ENCODE data around the gene FSTL4.

The FSTL4 gene

GRCh38 chr5:133290669-133291240 is 321.6 kb downstream of the FSTL4 start:
- Histone ChIP-seq H3K4me3 (ENCODE audit: severe bottlenecking) (no peak overlapping the region), H3K27ac (ENCODE audit: poor library complexity, severe bottlenecking) (peak overlapping the region; percentile 32), H3K9me3 (ENCODE audit: severe bottlenecking) (no peaks in the 10 kb centered on the region), H3K27me3 (ENCODE audit: insufficient read depth, poor library complexity, severe bottlenecking) (no peaks in the 10 kb centered on the region), H3K36me3 (ENCODE audit: low read depth) (no peaks in the 10 kb centered on the region), H3K4me1 (ENCODE audit: insufficient read depth, poor library complexity, severe bottlenecking) (peaks cover 39% of the 10 kb centered on the region)
- no peak for ATAC-seq (ENCODE audit: low read depth)
- TF ChIP-seq CTCF (IDR thresholded peaks at IDR 0.05; ENCODE audit: poor library complexity, severe bottlenecking), result no peak
- no peak for DNase-seq (ENCODE audit: low spot score)

GRCh38 chr5:133289686-133290367 is 322.5 kb downstream of the FSTL4 start:
- ATAC-seq (ENCODE audit: low read depth) (peak; percentile 84), DNase-seq (ENCODE audit: low spot score) (no peak)
- no peaks in the 10 kb centered on the region for H3K36me3 ChIP-seq (ENCODE audit: low read depth)
- peaks cover 46% of the 10 kb centered on the region for H3K4me1 ChIP-seq (ENCODE audit: insufficient read depth, poor library complexity, severe bottlenecking)
- H3K27ac ChIP-seq (ENCODE audit: poor library complexity, severe bottlenecking), result peak overlapping the region; percentile 32
- H3K27me3 ChIP-seq (ENCODE audit: insufficient read depth, poor library complexity, severe bottlenecking), result no peaks in the 10 kb centered on the region
- no peak overlapping the region for H3K4me3 ChIP-seq (ENCODE audit: severe bottlenecking)
- H3K9me3 ChIP-seq (ENCODE audit: severe bottlenecking), result no peaks in the 10 kb centered on the region
- TF ChIP-seq CTCF (IDR thresholded peaks at IDR 0.05; ENCODE audit: poor library complexity, severe bottlenecking), result peak; percentile 40

GRCh38 chr5:133287500-133287899 is 324.8 kb downstream of the FSTL4 start:
- H3K27me3 ChIP-seq (ENCODE audit: insufficient read depth, poor library complexity, severe bottlenecking), result no peaks in the 10 kb centered on the region
- peaks cover 42% of the 10 kb centered on the region for H3K4me1 ChIP-seq (ENCODE audit: insufficient read depth, poor library complexity, severe bottlenecking)
- H3K9me3 ChIP-seq (ENCODE audit: severe bottlenecking), result no peaks in the 10 kb centered on the region
- H3K36me3 ChIP-seq (ENCODE audit: low read depth), result no peaks in the 10 kb centered on the region
- H3K27ac ChIP-seq (ENCODE audit: poor library complexity, severe bottlenecking), result no peak overlapping the region
- no peak for ATAC-seq (ENCODE audit: low read depth)
- no peak overlapping the region for H3K4me3 ChIP-seq (ENCODE audit: severe bottlenecking)
- peak; percentile 37 for TF ChIP-seq CTCF (IDR thresholded peaks at IDR 0.05; ENCODE audit: poor library complexity, severe bottlenecking)
- DNase-seq (ENCODE audit: low spot score), result no peak

- Histone ChIP-seq H3K4me1 (ENCODE audit: insufficient read depth, poor library complexity, severe bottlenecking) (peaks cover 33% of the 10 kb centered on the region), H3K27ac (ENCODE audit: poor library complexity, severe bottlenecking) (no peak overlapping the region), H3K9me3 (ENCODE audit: severe bottlenecking) (no peaks in the 10 kb centered on the region), H3K27me3 (ENCODE audit: insufficient read depth, poor library complexity, severe bottlenecking) (no peaks in the 10 kb centered on the region), H3K36me3 (ENCODE audit: low read depth) (no peaks in the 10 kb centered on the region), H3K4me3 (ENCODE audit: severe bottlenecking) (no peak overlapping the region)
- ATAC-seq (ENCODE audit: low read depth), result no peak
- no peak for DNase-seq (ENCODE audit: low spot score)
- TF ChIP-seq CTCF (IDR thresholded peaks at IDR 0.05; ENCODE audit: poor library complexity, severe bottlenecking), result no peak
Observed at GRCh38 chr5:133286483-133286882, 325.9 kb downstream of the FSTL4 start.

- Histone ChIP-seq H3K4me3 (ENCODE audit: severe bottlenecking) (no peak overlapping the region), H3K9me3 (ENCODE audit: severe bottlenecking) (no peaks in the 10 kb centered on the region), H3K27ac (ENCODE audit: poor library complexity, severe bottlenecking) (peak overlapping the region; percentile 63), H3K4me1 (ENCODE audit: insufficient read depth, poor library complexity, severe bottlenecking) (peaks cover 24% of the 10 kb centered on the region), H3K36me3 (ENCODE audit: low read depth) (no peaks in the 10 kb centered on the region), H3K27me3 (ENCODE audit: insufficient read depth, poor library complexity, severe bottlenecking) (no peaks in the 10 kb centered on the region)
- ATAC-seq (ENCODE audit: low read depth), result peak; percentile 83
- TF ChIP-seq CTCF (IDR thresholded peaks at IDR 0.05; ENCODE audit: poor library complexity, severe bottlenecking), result no peak
- DNase-seq (ENCODE audit: low spot score), result peak; percentile 94
Observed at GRCh38 chr5:133285583-133286021, 326.7 kb downstream of the FSTL4 start.

All from RWPE2 (cell line).